Activated CD4-positive, alpha-beta T cell treated with anti-CD3 and anti-CD28 coated beads, Interleukin-2, amount 50 U/mL, for 48 hours (primary cell): ENCODE measurements around the gene SLC5A11.
"Not testable (repeated sequence)": the region's sequence is repeated elsewhere in the genome, so short reads cannot be mapped to it uniquely, and the experiment has no call there.

ENCODE experiments used
- DNase-seq, 2 experiments: peaks; one replicate each; pipeline ENCODE4 v3.0.0-alpha.2; 2020

The SLC5A11 gene

GRCh38 chr16:24836836-24837235 is 8.9 kb upstream of the SLC5A11 start:
- DNase-seq = no peak

- no peak for DNase-seq
Observed at GRCh38 chr16:24837969-24838368, 7.8 kb upstream of the SLC5A11 start.

- DNase-seq = no peak
Observed at GRCh38 chr16:24838554-24839266, 7.1 kb upstream of the SLC5A11 start.

GRCh38 chr16:24839347-24839972 is 6.3 kb upstream of the SLC5A11 start:
- DNase-seq = no peak

GRCh38 chr16:24841291-24841690 is 4.5 kb upstream of the SLC5A11 start:
- DNase-seq = no peak

GRCh38 chr16:24844101-24845030 is 1.4 kb upstream of the SLC5A11 start:
- DNase-seq = no peak

GRCh38 chr16:24845031-24845365 is 765 bp upstream of the SLC5A11 start:
- not testable (repeated sequence) for DNase-seq

- DNase-seq = no peak
Observed at GRCh38 chr16:24846548-24847357, 990 bp downstream of the SLC5A11 start.

- DNase-seq = no peak
Observed at GRCh38 chr16:24847358-24847664, 1.5 kb downstream of the SLC5A11 start.

GRCh38 chr16:24848065-24848464 is 2.3 kb downstream of the SLC5A11 start:
- DNase-seq = no peak

- DNase-seq = no peak
Observed at GRCh38 chr16:24849641-24850040, 3.9 kb downstream of the SLC5A11 start.

- no peak for DNase-seq
Observed at GRCh38 chr16:24850289-24850938, 4.7 kb downstream of the SLC5A11 start.

GRCh38 chr16:24851700-24852099 is 5.9 kb downstream of the SLC5A11 start:
- DNase-seq = peak; percentile 33 to 51

GRCh38 chr16:24852281-24852721 is 6.5 kb downstream of the SLC5A11 start:
- no peak for DNase-seq

GRCh38 chr16:24853169-24853824 is 7.5 kb downstream of the SLC5A11 start:
- DNase-seq = no peak

GRCh38 chr16:24853830-24854229 is 8.1 kb downstream of the SLC5A11 start:
- DNase-seq = no peak

GRCh38 chr16:24854607-24855171 is 8.9 kb downstream of the SLC5A11 start:
- DNase-seq = no peak

- DNase-seq = no peak
Observed at GRCh38 chr16:24855678-24856077, 9.9 kb downstream of the SLC5A11 start.

- DNase-seq = not testable (repeated sequence)
Observed at GRCh38 chr16:24856871-24857270, 11.1 kb downstream of the SLC5A11 start.

- peak; percentile 64 to 67 for DNase-seq
Observed at GRCh38 chr16:24858219-24859041, 12.7 kb downstream of the SLC5A11 start.

- no peak for DNase-seq
Observed at GRCh38 chr16:24861461-24861860, 15.7 kb downstream of the SLC5A11 start.
